Erythroblast (primary cell): Measurements from ENCODE around the gene CCDC102B.

Source experiments
- GATA1 ChIP-seq: IDR thresholded peaks from 2 replicates; pipeline ENCODE4 v1.6.1; 2011; ENCODE audit warnings: low read depth, mild to moderate bottlenecking, control low read depth, low read length, moderate library complexity
- POLR2A ChIP-seq: IDR thresholded peaks from 2 replicates; pipeline ENCODE4 v1.6.1; 2011; ENCODE audit warnings: mild to moderate bottlenecking, low read length

- TF ChIP-seq POLR2A = no peak
- TF ChIP-seq GATA1 = no peak
Measured at GRCh38 chr18:68848242-68848641, 50.4 kb downstream of the CCDC102B start.
